Measurements from ENCODE around the gene PRSS37.

- no peak for TF ChIP-seq CTCF (IDR thresholded peaks at IDR 0.05)
- TF ChIP-seq EZH2 (IDR thresholded peaks at IDR 0.05; ENCODE audit: borderline replicate concordance, insufficient read depth, low read depth, low read length, poor library complexity, severe bottlenecking): no peak
Measured at GRCh38 chr7:141860207-141860606, 18.9 kb upstream of the PRSS37 start.

Data from B cell (primary cell).